ENCODE measurements around the gene TPCN2. TPM values are rescaled to one million over a fixed set of nuclear protein-coding genes. Genes with fewer than 3 reads are reported as not detected.

The TPCN2 gene
- total and polyA plus RNA-seq, 9 of the 15 experiments (the other 6 are each of a cell fraction or from before 2014, with no cell fraction given) = 0.66 to 10.2 (median 4.6) TPM

- H3K9me1 ChIP-seq (ENCODE audit: control insufficient read depth, insufficient read depth, low read length) = no peaks in the 10 kb centered on the region
- peaks cover 3 to 6% of the 10 kb centered on the region in 2 experiments; a peak in 2 of 5 replicates for H3K4me1 ChIP-seq (replicated peaks in 1 of 2; ENCODE audit: control insufficient read depth in 2 of 2, insufficient read depth in 2 of 2, low read length in 2 of 2)
- H3K9ac ChIP-seq (ENCODE audit: insufficient read depth in 1 of 2, low read depth in 2 of 2, low read length in 2 of 2) = no peak overlapping the region
- H3K4me2 ChIP-seq (ENCODE audit: insufficient read depth, low read length) = no peak overlapping the region
- H3K27ac ChIP-seq (ENCODE audit: extremely low read depth, low read depth, low read length) = no peak overlapping the region
- peaks cover 0 to 16% of the 10 kb centered on the region in 2 experiments; a peak in 3 of 5 replicates for H3K27me3 ChIP-seq (ENCODE audit: control insufficient read depth in 2 of 2, insufficient read depth in 2 of 2, low read length in 2 of 2)
- no peak overlapping the region for H2AFZ ChIP-seq (ENCODE audit: low read depth, low read length)
- no peak for FAIRE-seq
- H3K36me3 ChIP-seq (ENCODE audit: control insufficient read depth, insufficient read depth, low read length) = no peaks in the 10 kb centered on the region
- no peak for ATAC-seq
- no peaks in the 10 kb centered on the region for H4K20me1 ChIP-seq (replicated peaks; ENCODE audit: control insufficient read depth, insufficient read depth, low read length)
- 0% methylated on average over 9 of the region's 9 CpGs for WGBS (ENCODE audit: insufficient coverage, low coverage, missing lambda C conversion rate)
- TF ChIP-seq PBX2 (CRISPR knock-in tag; IDR thresholded peaks at IDR 0.05; ENCODE audit: low read depth) = no peak
- no peak for TF ChIP-seq PBX2 (tag; conservative IDR thresholded peaks at IDR 0.05; ENCODE audit: low read depth)
- no peak for TF ChIP-seq SAFB2 (IDR thresholded peaks at IDR 0.05; ENCODE audit: borderline replicate concordance, low read depth, low read length, severe bottlenecking)
- intact Hi-C loops (cut with micrococcal nuclease) (loop anchor here (10.0 kb wide), 4 partner anchors 84 to 514 kb away; partner anchors contain the start of genes CCND1 and MYEOV), in situ Hi-C loops (cut with MboI) (no loop called here)
- no peak for DNase-seq (ENCODE audit: extremely low read depth in 1 of 4, low spot score in 3 of 4)
- BruUV-seq (replicated peaks) = no TSS peak
- H3K9me3 ChIP-seq (replicated peaks; ENCODE audit: control insufficient read depth, insufficient read depth, low read depth, low read length) = no peaks in the 10 kb centered on the region
- POLR2A ChIA-PET = no interaction called here
- no peaks in the 10 kb centered on the region for H3K79me2 ChIP-seq (ENCODE audit: control insufficient read depth, insufficient read depth, low read length)
- CTCF ChIA-PET (ENCODE audit: low intra/inter-chr PET ratio) = interaction anchor here (1.0 kb wide), 1 partner anchor 110 kb away, joined by 3 read pairs; no protein-coding TSS in a partner anchor
- H3K4me3 ChIP-seq = no peak overlapping the region
Observed at GRCh38 chr11:69130654-69131053, 81.9 kb downstream of the TPCN2 start.

All from K562 (cell line).